HL-60/S4 treated with retinoic acid at 250 ng/mL for 4 days and 3 days (cell line): ENCODE results near the gene FOXN3.

ENCODE experiments used
- in situ Hi-C: fragments of 300-500 bp; cut with MboI; formaldehyde crosslinking; loops from 2 replicates; pipeline ENCODE4 v1.7.0; 2022; ENCODE audit warnings: low sequenced_read_pairs

Gene FOXN3

DNA sequence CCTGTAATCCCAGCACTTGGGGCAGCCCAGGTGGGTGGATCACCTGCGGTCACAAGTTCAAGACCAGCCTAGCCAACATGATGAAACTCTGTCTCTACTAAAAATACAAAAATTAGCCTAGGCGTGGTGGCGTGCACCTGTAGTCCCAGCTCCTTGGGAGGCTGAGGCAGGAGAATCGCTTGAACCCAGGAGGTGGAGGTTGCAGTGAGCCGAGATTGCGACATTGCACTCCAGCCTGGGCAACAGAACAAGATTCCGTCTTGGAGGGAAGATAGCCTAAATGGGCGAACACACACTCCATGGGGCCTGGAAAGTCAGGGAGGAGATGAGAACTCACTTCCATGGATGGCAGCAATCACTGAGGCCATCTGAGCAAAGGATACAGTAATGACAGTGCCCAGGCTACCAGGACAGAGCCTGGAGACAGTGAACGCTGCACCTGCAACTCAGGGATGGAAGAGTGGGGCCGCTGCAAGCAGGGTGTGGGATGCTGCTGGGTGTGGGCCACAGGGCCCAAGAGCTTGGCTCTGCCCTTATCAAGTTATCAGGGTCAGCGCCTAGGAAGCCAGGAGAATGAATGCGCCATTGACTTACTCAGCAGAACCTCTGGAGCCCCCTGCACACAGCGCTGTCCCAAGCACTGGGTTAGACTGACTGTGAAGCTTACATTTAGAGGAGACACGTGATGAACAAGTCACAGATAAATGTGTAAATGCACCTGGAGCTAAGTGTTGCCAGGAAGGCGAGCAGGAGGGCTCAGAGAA lies 28.9 kb downstream of the FOXN3 start:
- in situ Hi-C loops: no loop called here

DNA sequence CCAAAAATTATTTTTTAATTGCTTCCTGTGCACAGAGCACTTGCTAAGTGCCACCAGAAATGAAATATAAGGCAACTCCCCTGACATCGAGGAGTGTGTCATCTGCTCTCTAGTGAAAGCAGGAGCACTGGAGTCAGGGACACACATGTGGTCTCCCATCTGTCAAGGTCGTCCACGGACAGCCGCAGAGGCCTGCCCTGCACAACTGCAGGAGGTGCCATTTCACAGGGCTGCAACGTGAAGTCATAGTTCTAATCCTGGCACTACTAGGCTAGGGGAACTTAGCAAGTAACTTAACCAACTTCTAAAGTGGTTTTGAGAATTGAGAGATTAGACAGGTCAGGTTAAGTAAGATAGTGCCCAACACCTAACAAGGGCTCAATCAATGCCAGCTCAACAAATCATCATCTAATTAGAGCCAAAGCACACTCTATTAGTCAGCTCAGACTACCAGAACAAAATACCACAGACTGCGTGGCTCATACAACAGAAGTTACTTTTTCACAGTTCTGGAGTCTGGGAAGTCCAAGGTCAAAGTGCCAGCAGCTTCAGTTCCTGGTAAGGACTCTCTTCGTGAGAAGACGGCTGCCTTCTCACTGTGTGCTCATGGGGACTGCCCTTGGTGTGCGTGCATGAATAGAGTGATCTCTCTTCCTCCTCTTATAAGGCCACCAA lies 30.7 kb downstream of the FOXN3 start:
- in situ Hi-C loops: no loop called here

DNA sequence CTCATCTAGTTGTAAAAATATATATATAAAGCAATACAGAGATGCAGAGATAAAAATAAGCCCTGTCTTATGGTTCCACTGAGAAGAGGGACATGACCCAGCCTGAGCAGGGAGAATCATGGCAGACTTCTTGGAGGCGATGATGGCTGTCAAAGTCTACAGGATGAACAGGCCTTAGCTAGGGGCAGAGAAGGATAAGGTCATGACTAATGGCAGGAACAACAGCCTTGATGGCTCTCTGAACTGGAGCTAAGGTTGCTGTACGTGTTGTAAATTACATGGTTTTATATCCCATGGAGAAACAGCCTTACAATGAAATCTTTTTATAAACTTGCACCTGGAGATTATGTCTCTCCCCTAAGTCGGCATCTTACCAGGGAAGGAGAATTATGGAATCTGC lies 32.4 kb downstream of the FOXN3 start:
- in situ Hi-C loops: no loop called here

DNA sequence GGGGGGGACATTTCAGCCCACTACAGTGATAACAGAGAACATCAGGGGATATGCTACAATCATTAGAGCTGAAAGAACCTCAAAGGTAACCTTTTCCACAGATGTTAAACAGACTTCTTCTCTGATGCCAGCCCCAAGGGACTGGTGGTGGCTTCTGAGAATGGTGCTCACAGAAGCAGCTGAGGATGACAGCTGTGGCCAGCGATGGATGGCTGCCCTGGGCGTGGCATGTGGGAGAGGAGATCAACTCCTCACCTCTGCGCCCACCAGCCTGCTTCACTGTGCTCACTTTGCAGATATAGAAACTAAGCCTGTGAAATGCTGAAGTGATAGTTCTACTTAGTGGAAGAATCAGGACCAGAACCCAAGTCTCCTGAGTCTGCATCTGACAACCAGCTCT lies 33.0 kb downstream of the FOXN3 start:
- in situ Hi-C loops: no loop called here

DNA sequence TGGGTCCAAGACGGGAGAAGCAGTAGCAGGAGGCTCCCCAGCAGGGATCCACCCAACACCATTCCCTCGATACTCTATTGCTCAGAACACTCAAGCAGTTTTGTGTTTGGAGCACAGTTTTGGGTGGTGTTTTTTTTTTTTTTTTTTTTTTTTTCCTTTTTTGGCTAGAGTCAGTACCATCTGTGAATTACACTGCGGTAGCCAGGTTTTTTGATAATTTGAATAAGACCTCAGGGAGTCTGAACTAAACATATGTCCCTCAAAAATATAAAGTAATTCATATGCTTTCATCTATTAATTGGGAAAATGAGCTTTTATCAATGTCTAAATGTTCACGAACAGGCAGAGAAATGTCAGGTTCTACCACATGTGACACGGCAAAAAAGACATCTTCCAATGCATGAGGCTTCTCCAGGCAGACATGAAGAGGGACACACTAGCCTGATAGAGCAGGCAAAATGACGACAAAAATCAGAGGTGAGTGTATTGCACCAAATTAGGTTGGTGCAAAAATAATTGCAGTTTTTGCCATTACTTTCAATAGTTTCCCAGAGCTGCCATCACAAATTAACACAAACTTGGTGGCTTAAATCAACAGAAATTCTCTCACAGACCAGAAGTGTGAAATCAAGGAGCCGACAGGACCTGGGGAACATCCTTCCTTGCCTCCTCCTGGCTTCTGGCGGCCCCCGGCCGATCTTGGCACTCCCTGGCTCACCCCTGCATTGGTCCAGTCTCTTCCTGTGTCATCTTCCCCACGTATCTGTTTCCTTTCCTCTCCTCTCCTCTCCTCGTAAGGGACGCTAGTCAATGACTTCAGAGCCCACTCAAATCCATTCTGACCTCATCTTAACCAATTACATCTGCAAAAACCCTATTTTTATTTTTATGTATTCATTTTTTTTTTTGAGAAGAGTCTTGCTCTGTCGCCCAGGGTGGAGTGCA lies 33.9 kb downstream of the FOXN3 start:
- in situ Hi-C loops: no loop called here

DNA sequence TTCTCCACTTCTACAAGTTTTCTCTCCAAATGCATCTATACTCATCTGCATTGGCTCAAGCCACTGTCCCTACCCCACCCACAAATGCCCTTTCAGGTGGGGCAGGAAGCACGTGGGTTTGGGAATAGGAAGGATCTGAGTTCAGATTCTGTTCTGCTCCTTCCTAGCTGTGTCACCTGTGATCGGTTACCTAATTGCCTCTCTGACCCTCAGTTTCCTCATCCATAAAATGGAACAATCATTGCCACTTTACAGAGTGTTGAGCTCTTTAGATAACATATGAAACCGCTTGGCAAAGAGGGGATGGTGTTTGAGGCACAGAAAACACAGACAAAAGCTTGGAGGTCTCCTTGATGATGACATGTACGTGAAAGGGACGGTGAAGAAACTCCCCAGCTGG lies 34.5 kb downstream of the FOXN3 start:
- in situ Hi-C loops: no loop called here

DNA sequence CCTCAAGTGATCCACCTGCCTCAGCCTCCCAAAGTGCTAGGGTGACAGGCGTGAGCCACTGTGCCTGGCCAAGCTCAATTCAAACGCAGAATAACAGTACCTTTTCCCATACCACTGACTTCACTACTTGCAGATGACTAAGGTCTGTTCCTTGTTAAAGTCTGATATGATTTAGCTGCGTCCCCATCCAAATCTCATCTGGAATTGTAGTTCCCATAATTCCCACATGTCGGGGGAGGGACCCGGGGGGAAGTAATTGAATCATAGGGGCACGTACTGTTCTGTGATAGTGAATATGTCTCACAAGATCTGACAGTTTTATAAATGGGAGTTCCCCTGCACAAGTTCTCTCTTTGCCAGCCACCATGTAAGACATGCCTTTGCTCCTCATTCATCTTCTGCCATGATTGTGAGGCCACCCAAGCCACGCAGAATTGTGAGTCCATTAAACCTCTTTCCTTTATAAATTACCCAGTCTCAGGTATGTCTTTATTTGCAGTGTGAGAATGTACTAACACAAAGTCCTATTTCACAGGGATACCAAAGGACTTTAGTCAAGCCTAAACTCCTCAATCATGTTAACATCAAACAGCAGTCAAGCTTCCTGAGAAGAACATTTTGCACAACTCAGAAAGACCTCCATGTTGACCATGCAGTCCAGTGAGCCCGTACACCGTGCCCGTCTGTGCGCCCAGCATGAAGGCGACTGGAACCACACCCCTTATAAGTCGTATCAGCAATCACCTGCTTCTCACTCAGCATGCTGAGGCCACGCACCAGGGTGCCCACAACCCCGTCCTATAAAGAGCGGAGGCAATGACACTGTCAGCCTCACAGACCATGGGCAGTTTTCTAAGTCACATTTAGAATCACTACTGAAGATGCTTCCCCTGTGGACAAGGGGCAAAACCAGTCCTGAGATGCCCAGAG lies 36.9 kb downstream of the FOXN3 start:
- in situ Hi-C loops: no loop called here

DNA sequence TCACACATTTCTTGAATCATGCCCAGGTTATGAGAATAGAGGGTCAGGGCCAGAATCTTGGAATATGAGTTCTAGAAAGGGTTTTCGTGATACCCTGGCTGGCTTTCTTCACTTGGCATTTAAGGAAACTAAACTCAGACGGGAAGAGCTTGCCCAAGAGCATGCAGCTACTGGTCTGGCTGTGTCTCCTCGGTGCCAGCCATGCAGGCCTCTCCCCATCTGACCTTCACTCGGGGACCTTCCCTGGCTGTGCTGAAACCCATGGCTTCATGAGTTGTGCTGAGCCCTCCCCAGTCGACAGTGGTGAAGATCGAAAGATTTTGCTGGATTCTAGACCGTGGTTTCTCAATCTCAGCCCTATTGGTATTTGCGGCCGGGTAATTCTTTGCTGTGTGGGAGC lies 38.0 kb downstream of the FOXN3 start:
- in situ Hi-C loops: no loop called here

DNA sequence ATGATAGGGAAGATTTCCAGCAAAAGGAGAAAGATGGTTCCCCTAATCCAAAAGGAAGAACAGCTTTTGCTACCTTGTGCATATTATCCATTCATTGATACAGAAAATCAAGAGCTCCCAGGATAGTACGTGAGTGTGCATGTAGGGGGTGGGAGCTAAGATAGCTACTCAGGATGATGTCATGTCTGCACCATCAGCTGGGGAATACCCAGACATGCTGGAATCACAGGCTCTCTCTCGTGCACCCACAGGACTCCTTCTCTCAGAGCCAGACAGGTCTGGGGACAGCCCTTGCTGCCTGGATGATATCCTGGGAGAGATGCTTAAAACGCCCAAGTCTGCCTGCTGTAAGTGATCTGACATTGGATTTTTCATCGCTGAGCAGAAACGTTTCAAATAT lies 38.9 kb downstream of the FOXN3 start:
- in situ Hi-C loops: no loop called here

DNA sequence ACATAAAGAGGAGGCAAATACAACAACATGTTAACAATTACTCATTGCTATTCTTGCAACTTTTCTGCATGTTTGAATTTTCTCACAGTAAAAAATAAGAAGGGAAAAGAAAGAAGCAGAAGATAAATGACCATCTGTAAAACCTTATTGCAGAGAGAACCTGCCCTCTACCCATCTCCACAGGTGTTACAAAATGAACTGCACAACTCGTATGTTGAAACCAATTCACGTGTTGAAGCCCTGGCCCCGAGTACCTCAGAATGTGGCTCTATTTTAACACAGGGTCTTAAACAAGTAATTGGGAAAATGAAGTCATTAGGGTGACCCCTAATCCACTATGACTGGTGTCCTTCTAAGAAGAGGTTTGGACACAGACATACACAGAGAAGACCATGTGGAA lies 39.5 kb downstream of the FOXN3 start:
- in situ Hi-C loops: no loop called here

DNA sequence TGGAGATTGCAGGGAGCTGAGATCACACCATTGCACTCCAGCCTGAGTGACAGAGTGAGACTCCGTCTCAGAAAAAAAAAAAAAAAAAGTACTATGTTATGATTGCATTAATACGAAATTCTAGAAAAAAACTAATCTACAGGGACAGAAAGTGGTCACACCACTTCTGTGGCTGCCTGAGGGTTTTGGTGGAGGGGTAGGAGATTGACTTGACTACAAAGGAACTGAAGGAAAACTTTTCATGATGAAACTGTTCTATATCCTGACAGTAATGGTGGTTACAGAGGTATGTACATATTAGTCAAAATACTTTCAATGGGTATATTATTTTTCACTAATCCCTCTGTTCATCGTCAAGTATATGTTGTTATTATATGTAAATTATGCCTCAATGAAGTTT lies 42.1 kb downstream of the FOXN3 start:
- in situ Hi-C loops: no loop called here

DNA sequence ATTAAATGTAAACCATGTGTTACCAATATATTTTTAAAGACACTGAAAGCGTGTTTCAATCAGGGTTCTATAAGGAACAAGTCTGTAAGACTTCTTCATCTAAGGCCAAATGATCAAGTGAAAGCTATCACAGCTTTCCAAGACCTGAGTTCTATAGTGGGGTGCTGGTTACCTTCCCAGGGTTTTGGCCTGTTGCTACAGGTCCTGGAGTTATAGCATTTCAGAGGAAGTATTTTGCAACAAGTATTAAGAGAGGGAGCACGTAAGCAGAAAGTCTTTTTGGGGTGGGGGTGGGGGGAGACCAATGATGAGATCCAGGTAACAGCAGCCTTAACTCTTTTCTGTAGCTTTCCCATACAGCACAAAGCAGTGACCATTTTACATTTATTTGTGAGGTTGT lies 43.8 kb downstream of the FOXN3 start:
- in situ Hi-C loops: no loop called here

DNA sequence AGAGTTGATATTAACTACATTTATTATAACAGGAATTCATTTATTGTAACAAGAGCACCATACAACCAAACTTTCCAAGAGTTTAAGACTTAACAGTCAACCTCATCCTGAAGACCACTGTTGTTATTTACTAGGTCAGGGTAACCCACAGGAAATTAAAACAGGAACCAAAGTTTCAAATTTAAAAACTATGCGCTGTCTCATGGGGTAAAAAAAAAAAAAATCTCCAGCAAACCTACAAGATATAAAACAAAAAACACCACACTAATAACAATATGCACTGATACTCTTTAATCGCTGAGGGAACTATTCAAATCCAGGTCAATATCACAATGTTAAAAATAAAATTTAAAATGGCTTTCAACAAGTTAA lies 44.5 kb downstream of the FOXN3 start:
- in situ Hi-C loops: no loop called here

DNA sequence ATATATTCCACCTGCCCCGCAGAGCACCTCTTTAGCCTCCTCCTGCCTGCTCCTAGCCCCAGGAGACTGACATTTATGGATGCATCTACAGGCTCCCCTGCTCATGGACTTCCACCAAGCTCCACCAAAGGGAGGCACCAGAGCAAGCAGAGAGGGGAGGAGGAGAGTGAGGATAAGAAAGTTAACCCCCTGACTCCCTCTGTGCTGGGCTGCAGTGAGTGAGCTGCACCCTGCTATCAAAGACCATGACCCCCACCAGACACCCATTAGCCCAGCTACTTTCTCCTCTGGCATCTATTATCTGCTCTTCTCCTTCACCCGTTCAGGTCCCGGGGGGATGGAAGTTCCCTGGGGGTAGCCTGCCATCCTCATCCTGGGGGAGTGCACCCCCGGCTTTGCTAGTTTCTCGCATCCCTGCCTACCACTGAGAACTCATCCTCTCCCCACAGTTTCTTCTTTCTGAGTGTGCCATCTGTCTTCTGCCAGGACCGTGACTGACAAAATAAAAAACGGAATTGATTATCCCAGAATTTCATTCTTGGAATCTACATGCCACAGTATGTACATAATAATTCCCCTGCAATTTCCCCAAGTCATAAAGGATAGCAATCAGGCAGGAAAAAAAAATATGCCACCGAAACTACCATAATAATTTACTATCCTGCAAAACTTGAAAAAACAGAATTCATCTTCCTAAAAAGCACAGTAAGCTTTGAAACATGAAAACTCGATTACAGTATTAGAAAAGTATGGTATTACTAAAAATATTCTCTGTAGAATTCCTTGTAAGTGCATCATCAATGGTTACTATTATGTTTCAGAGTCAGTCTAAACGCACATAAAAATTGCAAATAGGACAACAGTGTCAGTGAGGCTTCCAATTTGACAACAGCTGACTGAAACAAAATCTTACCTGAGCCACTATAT lies 45.2 kb downstream of the FOXN3 start:
- in situ Hi-C loops: no loop called here

DNA sequence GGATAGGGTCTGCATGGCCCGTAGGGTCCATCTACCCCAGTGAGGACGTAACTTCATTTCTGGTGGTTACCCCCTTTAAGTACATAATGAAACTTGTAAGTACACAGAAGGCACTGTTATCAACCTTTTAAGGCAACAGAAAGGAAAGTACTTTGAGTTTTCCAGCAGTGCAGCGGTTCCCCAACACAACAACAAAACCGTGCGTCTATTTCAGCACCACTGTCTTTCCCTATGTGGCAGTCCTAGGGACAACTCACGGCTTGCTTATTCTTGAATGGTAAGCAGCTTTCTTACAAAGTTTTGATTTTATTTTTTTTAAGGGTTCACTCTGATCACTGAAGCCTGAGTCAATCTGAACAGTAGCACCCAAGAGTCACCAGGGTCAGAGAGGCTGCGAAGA lies 46.3 kb downstream of the FOXN3 start:
- in situ Hi-C loops: no loop called here

DNA sequence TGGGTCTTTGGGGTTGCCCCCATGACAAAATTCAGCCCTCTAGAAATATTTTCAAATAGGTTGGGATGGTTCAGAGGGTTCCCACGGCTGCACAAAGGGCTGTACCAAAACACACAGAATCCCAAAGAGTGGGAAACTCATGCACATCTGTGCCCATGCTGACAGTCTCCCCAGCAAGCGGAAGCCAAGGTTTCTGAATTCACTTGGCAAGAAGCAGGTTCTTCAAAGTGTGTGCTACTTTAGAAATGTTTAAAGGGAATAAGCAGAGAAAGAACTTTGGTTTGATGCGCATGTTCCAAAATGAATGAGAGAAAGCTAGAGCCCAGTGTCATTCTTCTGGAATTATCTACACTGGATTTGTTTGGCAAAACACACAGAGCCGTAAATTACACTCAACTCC lies 46.7 kb downstream of the FOXN3 start:
- in situ Hi-C loops: no loop called here

DNA sequence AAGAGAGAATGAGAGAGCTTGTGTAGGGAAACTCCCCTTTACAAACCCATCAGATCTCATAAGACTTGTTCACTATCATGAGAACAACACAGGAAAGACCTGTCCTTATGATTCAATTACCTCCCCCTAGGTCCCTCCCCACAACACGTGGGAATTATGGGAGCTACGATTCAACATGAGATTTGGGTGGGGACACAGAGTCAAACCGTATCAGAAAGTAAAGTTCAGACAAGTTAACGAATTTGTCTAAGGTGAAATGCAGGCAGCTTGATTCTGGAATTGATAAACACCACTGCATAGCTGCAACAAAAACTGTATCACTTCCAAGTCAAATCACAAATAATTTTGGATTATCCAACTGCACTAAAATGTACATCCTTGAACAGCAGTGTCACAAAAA lies 47.4 kb downstream of the FOXN3 start:
- in situ Hi-C loops: no loop called here

DNA sequence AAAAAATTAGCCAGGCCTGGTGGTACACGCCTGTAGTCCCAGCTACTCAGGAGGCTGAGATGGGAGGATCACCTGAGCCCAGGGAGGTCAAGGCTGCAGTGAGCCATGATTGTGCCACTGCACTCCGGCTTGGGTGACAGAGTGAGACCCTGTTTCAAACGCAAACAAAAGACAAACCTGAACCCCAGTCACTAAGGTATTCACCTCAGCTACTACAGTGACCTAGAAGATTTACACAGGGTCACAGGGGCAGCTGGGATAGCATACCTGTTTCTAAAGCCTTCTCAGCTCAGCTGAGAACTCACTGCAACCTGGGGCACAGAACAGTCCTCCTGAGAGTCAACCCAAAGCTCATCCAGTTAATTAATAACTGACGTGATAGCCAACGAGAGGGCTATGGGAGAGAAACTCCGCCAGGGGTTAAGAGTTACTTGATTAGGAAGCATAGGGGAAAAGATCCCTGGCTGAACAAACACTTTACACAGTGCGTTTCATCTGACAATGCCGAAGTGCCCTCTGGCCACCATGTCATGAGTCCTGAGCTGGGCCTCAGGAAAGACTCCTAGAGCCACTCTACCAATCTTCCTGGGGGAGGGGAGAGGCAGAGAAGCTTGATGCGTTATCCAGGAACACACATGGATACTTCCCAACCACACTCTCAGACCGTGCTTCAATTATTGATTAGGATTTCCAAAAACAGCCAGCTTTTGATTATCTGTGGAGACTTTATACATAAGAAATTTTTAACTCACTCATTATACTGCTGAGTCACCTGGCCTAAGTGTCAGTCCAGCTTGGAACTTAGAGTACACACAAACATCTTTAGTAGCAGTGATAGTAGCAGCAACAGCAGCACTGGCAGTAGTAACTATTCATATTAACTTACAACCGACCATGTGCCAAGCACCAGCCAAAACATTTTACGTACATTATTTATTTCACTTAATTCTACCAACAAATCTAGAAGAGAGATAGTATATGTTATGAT lies 48.2 kb downstream of the FOXN3 start:
- in situ Hi-C loops: no loop called here

DNA sequence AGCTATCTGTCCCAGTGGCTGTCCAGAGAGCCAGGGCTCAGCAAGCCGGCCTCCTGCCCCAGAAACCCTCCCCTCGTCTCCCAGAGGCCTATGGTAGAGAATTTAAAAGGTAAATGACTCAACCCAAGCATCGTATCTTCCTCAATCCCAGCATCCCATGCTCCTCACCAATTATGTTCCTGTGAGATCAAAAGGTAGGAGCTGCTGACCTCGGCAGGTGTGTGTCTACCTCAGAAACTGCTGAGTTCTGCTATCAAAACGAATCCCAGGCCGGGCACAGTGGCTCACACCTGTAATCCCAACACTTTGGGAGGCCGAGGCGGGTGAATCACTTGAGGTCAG lies 49.3 kb downstream of the FOXN3 start:
- in situ Hi-C loops: no loop called here
